SK-N-SH treated with all-trans-retinoic acid at 6 μM for 48 hours (cell line): ENCODE measurements around the gene SCGB3A1.

Experiments
- ATAC-seq: fragments of 200-7000 bp; cut with Tn5 transposase; 3 replicates; pipeline ENCODE4 v1.9.1; 2020; ENCODE audit warnings: mild to moderate bottlenecking, moderate library complexity
- ARNTL ChIP-seq: fragments of 450-650 bp; formaldehyde crosslinking; IDR thresholded peaks from 2 replicates; pipeline ENCODE4 v1.5.0; 2020; ENCODE audit warnings: low read depth, mild to moderate bottlenecking, moderate library complexity, borderline replicate concordance
- BACH2 ChIP-seq: fragments of 250-450 bp; sonication (Bioruptor Pico); IDR thresholded peaks from 2 replicates; pipeline ENCODE4 v1.9.0; 2021; ENCODE audit warnings: mild to moderate bottlenecking, borderline replicate concordance
- ESRRG ChIP-seq: fragments of 250-450 bp; sonication (Bioruptor Pico); IDR thresholded peaks from 2 replicates; pipeline ENCODE4 v1.6.1; 2021; ENCODE audit warnings: mild to moderate bottlenecking
- GLIS3 ChIP-seq: fragments of 250-450 bp; sonication (Bioruptor Pico); IDR thresholded peaks from 2 replicates; pipeline ENCODE4 v1.5.0; 2020; ENCODE audit warnings: mild to moderate bottlenecking, moderate library complexity
- ISL1 ChIP-seq: fragments of 250-450 bp; sonication (Bioruptor Pico); IDR thresholded peaks from 2 replicates; pipeline ENCODE4 v2.1.2; 2022; ENCODE audit warnings: mild to moderate bottlenecking, moderate library complexity
- OSR1 ChIP-seq: fragments of 250-450 bp; sonication (Bioruptor Pico); IDR thresholded peaks from 2 replicates; pipeline ENCODE4 v1.8.0; 2022; ENCODE audit warnings: moderate library complexity, mild to moderate bottlenecking, inconsistent platforms
- PPARA ChIP-seq: fragments of 250-450 bp; sonication (Bioruptor Pico); IDR thresholded peaks from 2 replicates; pipeline ENCODE4 v1.5.0; 2020; ENCODE audit warnings: mild to moderate bottlenecking, borderline replicate concordance
- SNAI2 ChIP-seq: fragments of 250-450 bp; sonication (Bioruptor Pico); IDR thresholded peaks from 2 replicates; pipeline ENCODE4 v1.5.0; 2020; ENCODE audit warnings: mild to moderate bottlenecking, moderate library complexity
- TCF4 ChIP-seq: fragments of 250-450 bp; sonication (Bioruptor Pico); IDR thresholded peaks from 2 replicates; pipeline ENCODE4 v1.8.0; 2021; ENCODE audit warnings: mild to moderate bottlenecking, moderate library complexity, borderline replicate concordance
- TOX ChIP-seq: fragments of 250-450 bp; sonication (Bioruptor Pico); IDR thresholded peaks from 2 replicates; pipeline ENCODE4 v1.8.0; 2021; ENCODE audit warnings: mild to moderate bottlenecking, moderate library complexity, borderline replicate concordance
- ZC3H10 ChIP-seq: fragments of 250-450 bp; sonication (Bioruptor Pico); IDR thresholded peaks from 2 replicates; pipeline ENCODE4 v1.5.1; 2021; ENCODE audit warnings: mild to moderate bottlenecking, moderate library complexity
- ZNF70 ChIP-seq: fragments of 450-650 bp; formaldehyde crosslinking; IDR thresholded peaks from 2 replicates; pipeline ENCODE4 v1.5.0; 2020; ENCODE audit warnings: mild to moderate bottlenecking, moderate library complexity
- ZNF8 ChIP-seq: fragments of 450-650 bp; formaldehyde crosslinking; IDR thresholded peaks from 2 replicates; pipeline ENCODE4 v1.5.0; 2020; ENCODE audit warnings: mild to moderate bottlenecking, moderate library complexity
- TF ChIP-seq, protein P1 (sequence below): fragments of 250-450 bp; sonication (Bioruptor Pico); IDR thresholded peaks from 2 replicates; pipeline ENCODE4 v1.8.0; 2020; ENCODE audit warnings: mild to moderate bottlenecking, moderate library complexity, borderline replicate concordance
- TF ChIP-seq, protein P2 (sequence below): fragments of 250-450 bp; sonication (Bioruptor Pico); IDR thresholded peaks from 2 replicates; pipeline ENCODE4 v1.5.0; 2020; ENCODE audit warnings: mild to moderate bottlenecking, moderate library complexity
- TF ChIP-seq, protein P3 (sequence below): fragments of 250-450 bp; sonication (Bioruptor Pico); IDR thresholded peaks from 2 replicates; pipeline ENCODE4 v1.5.1; 2021; ENCODE audit warnings: mild to moderate bottlenecking, moderate library complexity
- TF ChIP-seq, protein P4 (sequence below): fragments of 250-450 bp; sonication (Bioruptor Pico); IDR thresholded peaks from 2 replicates; pipeline ENCODE4 v1.5.1; 2020; ENCODE audit warnings: low read depth, mild to moderate bottlenecking, moderate library complexity

Gene SCGB3A1

DNA sequence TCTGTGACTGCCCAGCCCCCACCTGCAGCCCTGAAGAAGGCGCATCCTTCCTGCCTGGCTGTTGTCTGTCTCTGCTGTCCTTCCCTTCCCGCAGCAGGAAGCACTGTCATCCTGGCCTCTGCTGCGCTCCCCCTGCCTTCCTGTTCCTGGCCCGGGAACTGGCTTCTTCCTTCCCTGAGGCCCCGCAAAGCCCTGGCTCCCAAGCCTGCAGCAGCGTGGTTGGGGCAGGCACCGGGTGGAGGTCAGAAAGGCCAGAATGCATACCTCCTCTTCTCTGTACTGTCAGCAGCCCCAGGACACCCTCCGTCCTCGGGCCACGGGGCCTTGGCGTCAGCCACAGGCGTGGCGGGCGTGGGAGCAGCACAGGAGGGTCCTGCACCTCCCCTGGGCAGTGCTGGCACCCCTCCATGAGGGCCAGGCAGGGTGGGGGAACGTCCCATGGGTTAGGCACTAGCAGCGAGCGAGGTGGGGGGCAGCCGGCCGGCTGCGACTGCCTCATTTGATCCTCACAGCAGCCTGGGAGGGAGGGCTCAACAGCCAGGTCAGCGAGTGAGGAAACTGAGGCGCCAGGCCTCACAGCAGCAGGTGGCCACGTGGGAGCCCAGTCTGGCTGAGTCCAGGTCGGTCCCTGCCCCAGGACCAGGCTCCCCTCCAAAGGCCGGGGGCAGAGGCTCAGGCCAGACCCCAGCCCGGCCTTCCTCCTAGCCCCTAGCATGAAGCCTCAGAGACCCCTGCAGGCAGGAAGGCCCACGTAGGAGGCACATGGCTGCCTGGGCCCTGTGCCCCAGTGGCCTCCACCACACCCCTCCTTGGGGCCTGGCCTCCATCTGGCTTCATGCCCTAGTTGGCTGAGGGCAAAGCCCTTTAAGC lies 48.7 kb upstream of the SCGB3A1 start (continued):
- TF ChIP-seq, protein P1, sequence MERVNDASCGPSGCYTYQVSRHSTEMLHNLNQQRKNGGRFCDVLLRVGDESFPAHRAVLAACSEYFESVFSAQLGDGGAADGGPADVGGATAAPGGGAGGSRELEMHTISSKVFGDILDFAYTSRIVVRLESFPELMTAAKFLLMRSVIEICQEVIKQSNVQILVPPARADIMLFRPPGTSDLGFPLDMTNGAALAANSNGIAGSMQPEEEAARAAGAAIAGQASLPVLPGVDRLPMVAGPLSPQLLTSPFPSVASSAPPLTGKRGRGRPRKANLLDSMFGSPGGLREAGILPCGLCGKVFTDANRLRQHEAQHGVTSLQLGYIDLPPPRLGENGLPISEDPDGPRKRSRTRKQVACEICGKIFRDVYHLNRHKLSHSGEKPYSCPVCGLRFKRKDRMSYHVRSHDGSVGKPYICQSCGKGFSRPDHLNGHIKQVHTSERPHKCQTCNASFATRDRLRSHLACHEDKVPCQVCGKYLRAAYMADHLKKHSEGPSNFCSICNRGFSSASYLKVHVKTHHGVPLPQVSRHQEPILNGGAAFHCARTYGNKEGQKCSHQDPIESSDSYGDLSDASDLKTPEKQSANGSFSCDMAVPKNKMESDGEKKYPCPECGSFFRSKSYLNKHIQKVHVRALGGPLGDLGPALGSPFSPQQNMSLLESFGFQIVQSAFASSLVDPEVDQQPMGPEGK = no peak
- TF ChIP-seq ARNTL (no peak), GLIS3 (CRISPR knock-in tag) (no peak), BACH2 (no peak)
- TF ChIP-seq, protein P2, sequence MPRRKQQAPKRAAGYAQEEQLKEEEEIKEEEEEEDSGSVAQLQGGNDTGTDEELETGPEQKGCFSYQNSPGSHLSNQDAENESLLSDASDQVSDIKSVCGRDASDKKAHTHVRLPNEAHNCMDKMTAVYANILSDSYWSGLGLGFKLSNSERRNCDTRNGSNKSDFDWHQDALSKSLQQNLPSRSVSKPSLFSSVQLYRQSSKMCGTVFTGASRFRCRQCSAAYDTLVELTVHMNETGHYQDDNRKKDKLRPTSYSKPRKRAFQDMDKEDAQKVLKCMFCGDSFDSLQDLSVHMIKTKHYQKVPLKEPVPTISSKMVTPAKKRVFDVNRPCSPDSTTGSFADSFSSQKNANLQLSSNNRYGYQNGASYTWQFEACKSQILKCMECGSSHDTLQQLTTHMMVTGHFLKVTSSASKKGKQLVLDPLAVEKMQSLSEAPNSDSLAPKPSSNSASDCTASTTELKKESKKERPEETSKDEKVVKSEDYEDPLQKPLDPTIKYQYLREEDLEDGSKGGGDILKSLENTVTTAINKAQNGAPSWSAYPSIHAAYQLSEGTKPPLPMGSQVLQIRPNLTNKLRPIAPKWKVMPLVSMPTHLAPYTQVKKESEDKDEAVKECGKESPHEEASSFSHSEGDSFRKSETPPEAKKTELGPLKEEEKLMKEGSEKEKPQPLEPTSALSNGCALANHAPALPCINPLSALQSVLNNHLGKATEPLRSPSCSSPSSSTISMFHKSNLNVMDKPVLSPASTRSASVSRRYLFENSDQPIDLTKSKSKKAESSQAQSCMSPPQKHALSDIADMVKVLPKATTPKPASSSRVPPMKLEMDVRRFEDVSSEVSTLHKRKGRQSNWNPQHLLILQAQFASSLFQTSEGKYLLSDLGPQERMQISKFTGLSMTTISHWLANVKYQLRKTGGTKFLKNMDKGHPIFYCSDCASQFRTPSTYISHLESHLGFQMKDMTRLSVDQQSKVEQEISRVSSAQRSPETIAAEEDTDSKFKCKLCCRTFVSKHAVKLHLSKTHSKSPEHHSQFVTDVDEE = no peak

DNA sequence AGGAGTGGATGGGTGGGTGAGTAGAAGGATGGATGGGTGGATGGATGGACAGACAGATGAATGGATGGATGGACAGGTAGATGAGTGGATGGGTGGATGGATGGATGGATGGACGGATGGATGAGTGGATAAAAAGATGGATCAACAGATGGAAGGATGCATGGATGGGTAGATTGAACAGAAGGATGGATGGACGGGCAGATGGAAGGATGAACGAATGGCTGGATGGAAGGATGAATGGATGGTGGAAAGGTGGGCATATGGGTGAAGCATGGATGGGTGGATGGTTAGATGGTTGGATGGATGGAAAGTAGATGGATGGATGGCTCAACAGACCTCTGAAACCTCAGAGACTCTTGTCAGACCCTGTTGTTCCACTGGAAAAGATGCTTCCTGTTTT lies 48.0 kb upstream of the SCGB3A1 start:
- no peak for ATAC-seq
- TF ChIP-seq ZNF70 = no peak
- TF ChIP-seq ZC3H10 (CRISPR knock-in tag) = no peak
- no peak for TF ChIP-seq ZNF8
- TF ChIP-seq, protein P1 = no peak
- no peak for TF ChIP-seq BACH2
- TF ChIP-seq ARNTL = no peak
- TF ChIP-seq, protein P2 = no peak
- TF ChIP-seq, protein P3, sequence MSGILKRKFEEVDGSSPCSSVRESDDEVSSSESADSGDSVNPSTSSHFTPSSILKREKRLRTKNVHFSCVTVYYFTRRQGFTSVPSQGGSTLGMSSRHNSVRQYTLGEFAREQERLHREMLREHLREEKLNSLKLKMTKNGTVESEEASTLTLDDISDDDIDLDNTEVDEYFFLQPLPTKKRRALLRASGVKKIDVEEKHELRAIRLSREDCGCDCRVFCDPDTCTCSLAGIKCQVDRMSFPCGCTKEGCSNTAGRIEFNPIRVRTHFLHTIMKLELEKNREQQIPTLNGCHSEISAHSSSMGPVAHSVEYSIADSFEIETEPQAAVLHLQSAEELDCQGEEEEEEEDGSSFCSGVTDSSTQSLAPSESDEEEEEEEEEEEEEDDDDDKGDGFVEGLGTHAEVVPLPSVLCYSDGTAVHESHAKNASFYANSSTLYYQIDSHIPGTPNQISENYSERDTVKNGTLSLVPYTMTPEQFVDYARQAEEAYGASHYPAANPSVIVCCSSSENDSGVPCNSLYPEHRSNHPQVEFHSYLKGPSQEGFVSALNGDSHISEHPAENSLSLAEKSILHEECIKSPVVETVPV (CRISPR knock-in tag) = no peak
- TF ChIP-seq PPARA (CRISPR knock-in tag) = no peak
- TF ChIP-seq, all 23 proteins: peak for 0

DNA sequence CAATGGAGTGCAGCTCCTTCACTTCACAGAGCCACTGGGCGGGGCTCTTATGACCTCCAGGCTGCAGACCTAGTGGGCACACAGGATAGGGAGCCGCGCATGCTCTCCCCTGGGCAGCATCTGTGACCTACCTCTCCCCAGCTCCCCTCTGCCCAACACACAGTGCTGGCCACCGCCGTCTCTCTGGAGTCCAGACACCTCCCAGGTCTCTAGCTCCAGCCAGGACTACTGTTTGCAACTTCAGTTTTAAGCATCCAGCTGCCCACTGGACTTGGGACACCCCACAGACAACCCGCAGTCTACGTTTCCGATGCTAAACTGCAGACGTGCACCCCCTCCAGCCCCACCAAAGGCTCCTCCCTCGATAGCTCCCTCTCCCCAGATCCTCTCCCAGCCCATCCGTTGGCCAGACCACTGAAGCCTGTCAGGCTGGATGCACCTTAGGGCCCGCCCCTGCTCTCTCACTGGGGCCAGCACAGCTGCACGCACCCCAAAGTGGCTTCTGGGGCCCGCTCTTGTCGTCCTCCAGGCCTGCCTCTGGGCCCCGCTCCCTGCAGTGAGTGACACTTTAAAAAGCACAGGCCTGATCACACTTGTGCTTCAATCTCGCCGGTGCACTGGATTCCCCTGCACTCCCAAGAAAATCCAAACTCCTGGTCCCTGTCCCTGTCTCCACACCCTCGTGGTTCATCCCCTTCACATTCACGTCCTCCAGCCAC lies 46.8 kb upstream of the SCGB3A1 start:
- no peak for ATAC-seq
- TF ChIP-seq TCF4 (CRISPR knock-in tag) (no peak), OSR1 (CRISPR knock-in tag) (no peak), TOX (no peak), ISL1 (CRISPR knock-in tag) (no peak), ESRRG (CRISPR knock-in tag) (no peak), SNAI2 (CRISPR knock-in tag) (no peak), ZNF70 (no peak), PPARA (CRISPR knock-in tag) (no peak)
- TF ChIP-seq, protein P4, sequence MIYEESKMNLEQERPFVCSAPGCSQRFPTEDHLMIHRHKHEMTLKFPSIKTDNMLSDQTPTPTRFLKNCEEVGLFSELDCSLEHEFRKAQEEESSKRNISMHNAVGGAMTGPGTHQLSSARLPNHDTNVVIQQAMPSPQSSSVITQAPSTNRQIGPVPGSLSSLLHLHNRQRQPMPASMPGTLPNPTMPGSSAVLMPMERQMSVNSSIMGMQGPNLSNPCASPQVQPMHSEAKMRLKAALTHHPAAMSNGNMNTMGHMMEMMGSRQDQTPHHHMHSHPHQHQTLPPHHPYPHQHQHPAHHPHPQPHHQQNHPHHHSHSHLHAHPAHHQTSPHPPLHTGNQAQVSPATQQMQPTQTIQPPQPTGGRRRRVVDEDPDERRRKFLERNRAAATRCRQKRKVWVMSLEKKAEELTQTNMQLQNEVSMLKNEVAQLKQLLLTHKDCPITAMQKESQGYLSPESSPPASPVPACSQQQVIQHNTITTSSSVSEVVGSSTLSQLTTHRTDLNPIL = no peak
- TF ChIP-seq, protein P3 (CRISPR knock-in tag) = no peak
- TF ChIP-seq, protein P1 = no peak
